Erythroblast (primary cell): ENCODE results near the gene ISM2.
"Not testable (repeated sequence)": the region's sequence is repeated elsewhere in the genome, so short reads cannot be mapped to it uniquely, and the experiment has no call there.

Source experiments
- DNase-seq, 2 experiments: peaks; one replicate each; lab custom pipeline; 2025; lab: John Stamatoyannopoulos, UW
- GATA1 ChIP-seq: IDR thresholded peaks from 2 replicates; pipeline ENCODE4 v1.6.1; 2011; ENCODE audit warnings: low read depth, mild to moderate bottlenecking, control low read depth, low read length, moderate library complexity
- POLR2A ChIP-seq: IDR thresholded peaks from 2 replicates; pipeline ENCODE4 v1.6.1; 2011; ENCODE audit warnings: mild to moderate bottlenecking, low read length

Gene ISM2

GRCh38 chr14:77498120-77498979, at the start of gene ISM2:
Gene ISM2, minus strand, starts transcription at chr14:77498816. Its CDS starts 23 bp downstream, at chr14:77498793.
- TF ChIP-seq POLR2A = no peak
- TF ChIP-seq GATA1 = no peak
- DNase-seq = peak; percentile 46 to 53

DNA sequence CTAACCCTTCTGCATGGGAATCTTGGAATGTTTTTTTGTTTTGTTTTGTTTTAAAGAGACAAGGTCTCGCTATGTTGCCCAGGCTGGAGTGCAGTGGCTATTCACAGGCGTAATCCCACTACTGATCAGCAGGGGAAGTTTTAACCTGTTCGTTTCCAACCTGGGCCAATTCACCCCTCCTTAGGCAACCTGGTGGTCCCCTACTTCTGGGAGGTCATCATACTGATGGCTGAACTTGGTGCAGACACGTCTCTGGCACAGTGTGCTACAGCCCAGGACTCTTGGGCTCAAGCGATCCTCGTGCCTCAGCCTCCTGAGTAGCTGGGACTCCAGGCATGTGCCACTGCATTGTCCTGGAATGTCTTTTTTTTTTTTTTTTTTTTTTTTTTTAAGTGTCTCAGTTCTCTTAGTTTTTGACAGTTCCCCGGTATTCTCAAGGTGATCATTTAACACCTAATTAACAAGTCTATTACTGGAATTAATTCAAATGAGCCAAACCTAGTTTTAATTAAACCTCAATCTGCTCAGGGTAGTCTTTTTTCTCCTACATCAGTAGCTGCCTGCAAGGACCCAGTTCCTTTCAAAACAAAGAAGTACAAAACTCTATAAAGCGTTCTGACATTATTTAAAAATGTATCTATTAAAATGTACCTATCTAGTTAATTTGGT, 49.0 kb upstream of the ISM2 start:
- no peak for TF ChIP-seq GATA1
- TF ChIP-seq POLR2A = no peak
- no peak for DNase-seq

DNA sequence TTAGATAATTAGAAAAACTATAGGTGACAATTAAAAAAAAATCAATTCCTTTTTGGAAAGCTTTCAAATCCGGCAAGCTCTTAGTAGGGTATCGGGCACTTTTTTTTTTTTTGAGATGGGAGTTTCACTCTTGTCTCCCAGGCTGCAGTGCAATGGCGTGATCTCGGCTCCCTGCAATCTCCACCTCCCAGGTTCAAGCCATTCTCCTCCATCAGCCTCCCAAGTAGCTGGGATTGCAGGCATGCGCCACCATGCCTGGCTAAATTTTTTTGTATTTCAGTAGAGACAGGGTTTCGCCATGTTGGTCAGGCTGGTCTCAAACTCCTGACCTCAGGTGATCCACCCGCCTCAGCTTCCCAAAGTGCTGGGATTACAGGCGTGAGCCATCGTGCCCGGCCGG, 46.6 kb upstream of the ISM2 start:
- not testable (repeated sequence) for DNase-seq

DNA sequence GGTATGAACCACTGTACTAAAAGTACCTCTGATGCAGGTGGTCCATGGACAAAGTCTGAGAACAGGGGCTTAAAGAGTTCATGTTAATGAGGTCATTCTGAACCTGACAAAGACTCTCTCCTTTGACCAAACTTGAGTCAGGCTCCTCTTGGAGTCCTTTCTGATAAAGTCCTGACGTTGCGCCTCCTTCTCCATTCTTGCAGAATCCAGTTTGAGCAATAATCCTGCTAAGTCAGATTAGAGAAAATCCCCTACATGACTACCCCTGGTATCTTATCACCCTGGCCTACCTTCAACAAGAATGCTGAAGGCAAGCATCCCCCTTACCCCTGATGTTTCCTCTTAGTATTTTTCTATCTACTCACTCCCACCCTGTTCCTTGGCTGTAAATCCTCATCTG, 46.0 kb upstream of the ISM2 start:
- TF ChIP-seq POLR2A (no peak), GATA1 (no peak)
- DNase-seq = peak; percentile 21 to 51

GRCh38 chr14:77543637-77544334, 45.2 kb upstream of the ISM2 start:
- no peak for DNase-seq
- no peak for TF ChIP-seq GATA1
- TF ChIP-seq POLR2A = no peak

DNA sequence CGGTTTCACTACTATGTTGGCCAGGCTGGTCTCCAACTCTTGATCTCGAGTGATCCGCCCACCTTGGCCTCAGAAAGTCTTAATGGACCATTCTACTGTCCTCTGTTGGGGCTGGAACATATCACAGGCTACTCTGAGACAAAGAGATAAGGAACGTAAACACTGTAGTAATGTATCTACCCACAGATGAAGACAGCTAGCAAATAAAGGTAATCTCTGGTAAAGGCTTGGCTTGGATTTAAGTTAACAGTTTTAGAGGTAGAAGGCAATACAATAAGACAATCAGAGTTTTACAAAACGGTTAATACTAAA, 44.6 kb upstream of the ISM2 start:
- peak; percentile 15 to 63 for DNase-seq
- no peak for TF ChIP-seq POLR2A
- no peak for TF ChIP-seq GATA1

GRCh38 chr14:77542421-77543239, 44.0 kb upstream of the ISM2 start:
- TF ChIP-seq POLR2A (no peak), GATA1 (no peak)
- DNase-seq = no peak

- TF ChIP-seq POLR2A = no peak
- no peak for TF ChIP-seq GATA1
- no peak for DNase-seq
Observed at GRCh38 chr14:77541905-77542304, 43.3 kb upstream of the ISM2 start.

GRCh38 chr14:77536951-77537350, 38.3 kb upstream of the ISM2 start:
- not testable (repeated sequence) for DNase-seq

DNA sequence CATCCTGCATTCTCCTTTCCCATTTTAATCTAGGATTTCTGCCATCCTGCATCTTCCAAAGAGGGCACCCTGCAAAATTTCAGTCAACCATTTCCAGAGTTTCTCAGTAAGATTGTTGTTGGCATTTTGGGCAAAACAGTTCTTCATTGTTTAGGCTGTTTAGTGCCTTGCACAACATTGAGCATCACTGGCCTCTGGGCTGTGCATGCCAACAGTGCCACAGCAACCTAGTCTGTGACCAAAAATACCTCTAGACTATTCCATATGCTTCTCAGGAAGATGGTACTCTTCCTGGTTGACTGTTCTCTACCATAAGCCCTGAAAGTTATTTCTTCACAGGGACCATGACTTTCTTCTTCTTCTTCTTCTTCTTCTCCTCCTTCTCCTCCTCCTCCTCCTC, 32.5 kb upstream of the ISM2 start:
- DNase-seq = no peak
- TF ChIP-seq GATA1 = no peak
- no peak for TF ChIP-seq POLR2A

- no peak for TF ChIP-seq GATA1
- no peak for TF ChIP-seq POLR2A
- peak; percentile 15 to 50 for DNase-seq
Observed at GRCh38 chr14:77529963-77530362, 31.3 kb upstream of the ISM2 start.

DNA sequence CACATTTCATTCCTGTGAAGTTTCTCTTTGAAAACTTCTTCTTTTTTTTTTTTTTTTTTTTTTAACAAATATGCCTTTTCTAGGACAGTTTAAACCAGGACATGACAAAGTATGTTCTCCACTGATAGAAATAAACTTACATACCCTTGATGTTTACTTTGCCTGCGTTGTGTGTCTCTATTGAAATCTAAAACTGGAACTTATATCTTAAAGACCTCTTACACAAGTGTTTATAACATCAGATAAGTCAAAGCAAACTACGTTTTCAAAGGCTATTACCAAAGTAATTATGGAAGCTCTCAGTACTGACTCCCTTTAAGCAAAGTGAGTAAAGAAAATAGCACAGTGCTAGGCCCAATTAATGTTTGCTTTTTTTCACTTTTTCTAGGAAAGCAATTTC, 30.6 kb upstream of the ISM2 start:
- TF ChIP-seq GATA1 (no peak), POLR2A (no peak)
- DNase-seq = no peak

- not testable (repeated sequence) for DNase-seq
Observed at GRCh38 chr14:77528701-77529100, 30.1 kb upstream of the ISM2 start.

DNA sequence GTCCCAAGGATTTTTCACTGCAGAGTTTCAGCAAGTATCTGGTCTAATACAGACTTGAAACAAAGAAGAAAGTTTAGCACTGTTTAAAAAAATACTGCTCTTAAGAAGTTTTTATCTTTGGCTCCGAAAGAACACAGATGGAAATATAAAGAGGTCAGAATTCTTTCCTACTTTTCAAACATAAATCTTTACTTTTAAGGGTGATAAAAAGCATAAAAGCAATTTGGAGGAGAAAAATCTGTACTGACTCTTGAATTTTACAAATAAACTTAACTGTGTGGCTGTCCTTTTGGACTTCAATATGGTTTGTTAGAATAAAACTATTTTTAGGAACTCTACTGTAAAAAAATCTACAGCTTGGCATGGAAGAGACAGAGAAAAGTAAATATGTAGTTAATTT, 27.6 kb upstream of the ISM2 start:
- TF ChIP-seq GATA1 = no peak
- TF ChIP-seq POLR2A = no peak
- DNase-seq = no peak
